Measurements from ENCODE around the gene WDPCP. TPM values are rescaled to one million over a fixed set of nuclear protein-coding genes. Genes with fewer than 3 reads are reported as not detected.
"Not testable (repeated sequence)": the region's sequence is repeated elsewhere in the genome, so short reads cannot be mapped to it uniquely, and the experiment has no call there.

WDPCP gene
- total RNA-seq, 4 donors from 2014 or later: 7.8 to 23.7 (median 10.7) TPM

DNA sequence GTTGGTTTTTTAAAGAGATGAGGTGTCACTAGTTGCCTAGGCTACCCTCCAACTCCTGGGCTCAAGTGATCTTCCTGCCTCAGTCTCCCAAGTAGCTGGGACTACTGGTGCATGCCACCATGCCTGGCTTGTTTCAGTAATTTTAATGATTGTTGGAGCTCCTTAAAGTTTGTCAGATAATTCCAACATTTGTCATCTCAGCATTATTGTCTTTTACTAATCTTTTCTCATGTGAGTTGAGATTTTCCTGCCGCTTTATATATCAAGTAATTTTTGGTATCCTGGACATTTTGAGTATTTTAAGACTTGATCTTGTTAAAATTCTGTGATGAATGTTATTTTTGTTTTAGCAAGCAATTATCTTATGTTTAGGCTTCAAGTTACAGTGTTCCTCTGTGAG, 429.0 kb downstream of the WDPCP start:
- TF ChIP-seq EP300 (IDR thresholded peaks at IDR 0.05): no peak
- TF ChIP-seq, protein P1, sequence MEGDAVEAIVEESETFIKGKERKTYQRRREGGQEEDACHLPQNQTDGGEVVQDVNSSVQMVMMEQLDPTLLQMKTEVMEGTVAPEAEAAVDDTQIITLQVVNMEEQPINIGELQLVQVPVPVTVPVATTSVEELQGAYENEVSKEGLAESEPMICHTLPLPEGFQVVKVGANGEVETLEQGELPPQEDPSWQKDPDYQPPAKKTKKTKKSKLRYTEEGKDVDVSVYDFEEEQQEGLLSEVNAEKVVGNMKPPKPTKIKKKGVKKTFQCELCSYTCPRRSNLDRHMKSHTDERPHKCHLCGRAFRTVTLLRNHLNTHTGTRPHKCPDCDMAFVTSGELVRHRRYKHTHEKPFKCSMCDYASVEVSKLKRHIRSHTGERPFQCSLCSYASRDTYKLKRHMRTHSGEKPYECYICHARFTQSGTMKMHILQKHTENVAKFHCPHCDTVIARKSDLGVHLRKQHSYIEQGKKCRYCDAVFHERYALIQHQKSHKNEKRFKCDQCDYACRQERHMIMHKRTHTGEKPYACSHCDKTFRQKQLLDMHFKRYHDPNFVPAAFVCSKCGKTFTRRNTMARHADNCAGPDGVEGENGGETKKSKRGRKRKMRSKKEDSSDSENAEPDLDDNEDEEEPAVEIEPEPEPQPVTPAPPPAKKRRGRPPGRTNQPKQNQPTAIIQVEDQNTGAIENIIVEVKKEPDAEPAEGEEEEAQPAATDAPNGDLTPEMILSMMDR (IDR thresholded peaks at IDR 0.05): no peak
- TF ChIP-seq POLR2A (IDR thresholded peaks at IDR 0.05; ENCODE audit: low read depth): no peak
- Histone ChIP-seq H3K27me3 (no peaks in the 10 kb centered on the region), H3K27ac (replicated peaks in 1 of 4) (no peak overlapping the region), H3K4me1 (no peaks in the 10 kb centered on the region), H3K9me3 (peaks cover 0 to 1% (median 0%) of the 10 kb centered on the region in 4 donors), H3K36me3 (no peaks in the 10 kb centered on the region), H3K4me3 (no peak overlapping the region)
- intact Hi-C loops (cut with DNase I): no loop called here
- no peak for DNase-seq (ENCODE audit: extremely low spot score)
- WGBS: 97% methylated on average over 1 of the region's 1 CpG

GRCh38 chr2:63136683-63137082, 451.6 kb downstream of the WDPCP start:
- H3K27ac ChIP-seq (replicated peaks in 1 of 4); H3K4me3 ChIP-seq; DNase-seq (ENCODE audit: extremely low spot score); H3K27me3 ChIP-seq; H3K4me1 ChIP-seq; H3K36me3 ChIP-seq; intact Hi-C loops (cut with DNase I): not testable (repeated sequence)
- peaks cover 0 to 49% (median 22%) of the 10 kb centered on the region in 4 donors for H3K9me3 ChIP-seq

DNA sequence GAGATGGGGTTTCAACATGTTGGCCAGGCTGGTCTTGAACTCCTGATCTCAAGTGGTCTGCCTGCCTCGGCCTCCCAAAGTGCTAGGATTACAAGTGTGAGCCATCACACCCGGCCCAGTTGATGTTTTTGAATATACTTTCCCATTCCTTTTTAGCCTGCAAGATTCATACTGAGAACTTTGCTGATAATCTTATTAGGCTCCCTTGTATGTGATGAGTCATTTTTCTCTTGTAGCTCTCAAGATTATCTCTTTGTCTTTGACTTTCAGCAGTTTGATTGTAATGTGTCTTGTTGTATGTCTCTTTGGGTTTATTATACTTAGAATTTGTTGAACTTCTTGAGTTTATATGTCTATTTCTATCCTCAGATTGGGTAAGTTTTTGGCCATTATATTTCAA, 456.3 kb downstream of the WDPCP start:
- Histone ChIP-seq H3K4me1 (no peaks in the 10 kb centered on the region), H3K36me3 (no peaks in the 10 kb centered on the region), H3K9me3 (peaks cover 0 to 24% (median 11%) of the 10 kb centered on the region in 4 donors), H3K4me3 (no peak overlapping the region), H3K27ac (replicated peaks in 1 of 4) (no peak overlapping the region), H3K27me3 (no peaks in the 10 kb centered on the region)
- intact Hi-C loops (cut with DNase I): no loop called here
- 97% methylated on average over 2 of the region's 2 CpGs for WGBS
- DNase-seq (ENCODE audit: extremely low spot score): no peak
- no peak for TF ChIP-seq POLR2AphosphoS5 (IDR thresholded peaks at IDR 0.05)
- TF ChIP-seq, protein P1 (IDR thresholded peaks at IDR 0.05): no peak
- no peak for TF ChIP-seq POLR2A (IDR thresholded peaks at IDR 0.05; ENCODE audit: low read depth)
- TF ChIP-seq EP300 (IDR thresholded peaks at IDR 0.05): no peak

DNA sequence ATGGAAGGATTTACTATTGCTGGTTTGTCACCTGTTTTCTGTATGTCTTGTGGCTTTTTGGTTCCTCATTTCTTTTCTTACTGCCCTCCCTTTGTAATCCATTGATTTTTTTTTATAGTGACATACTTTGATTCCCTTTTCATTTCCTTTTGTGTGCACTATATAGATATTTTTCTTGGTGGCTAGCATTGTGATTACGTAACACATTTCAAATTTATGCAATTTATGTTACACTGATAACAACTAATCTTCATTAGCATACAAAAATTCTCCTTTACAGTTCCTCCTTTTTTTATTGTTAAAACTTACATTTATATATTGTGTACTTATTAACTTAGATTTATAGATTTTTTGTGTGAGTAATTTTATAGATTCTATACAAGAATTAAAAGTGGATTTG, 457.1 kb downstream of the WDPCP start:
- peaks cover 0 to 19% (median 6%) of the 10 kb centered on the region in 4 donors for H3K9me3 ChIP-seq
- no peaks in the 10 kb centered on the region for H3K4me1 ChIP-seq
- DNase-seq (ENCODE audit: extremely low spot score): no peak
- no peaks in the 10 kb centered on the region for H3K27me3 ChIP-seq
- H3K36me3 ChIP-seq: no peaks in the 10 kb centered on the region
- no peak overlapping the region for H3K4me3 ChIP-seq
- 92% methylated on average over 1 of the region's 1 CpG for WGBS
- H3K27ac ChIP-seq (replicated peaks in 1 of 4): no peak overlapping the region
- intact Hi-C loops (cut with DNase I): no loop called here
- TF ChIP-seq, protein P1 (IDR thresholded peaks at IDR 0.05): no peak
- no peak for TF ChIP-seq POLR2A (IDR thresholded peaks at IDR 0.05; ENCODE audit: low read depth)
- TF ChIP-seq EP300 (IDR thresholded peaks at IDR 0.05): no peak

DNA sequence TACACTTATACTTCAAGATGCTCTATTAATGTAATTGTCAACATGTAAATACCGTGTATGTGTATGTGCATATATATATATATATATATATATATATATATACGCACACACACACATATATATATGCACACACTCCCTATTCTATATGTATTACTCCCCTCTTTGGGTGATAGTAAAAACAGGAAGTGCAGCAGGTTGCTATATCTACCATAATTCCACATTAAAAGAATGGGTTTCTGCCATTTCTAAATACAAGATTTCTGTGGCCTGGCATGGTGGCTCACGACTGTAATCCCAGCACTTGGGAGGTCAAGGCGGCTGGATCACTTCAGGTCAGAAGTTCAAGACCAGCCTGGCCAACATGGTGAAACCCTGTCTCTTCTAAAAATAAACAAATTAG, 460.7 kb downstream of the WDPCP start:
- WGBS: 93% methylated on average over 4 of the region's 4 CpGs
- Histone ChIP-seq H3K9me3 (peaks cover 0 to 12% (median 4%) of the 10 kb centered on the region in 4 donors), H3K36me3 (no peaks in the 10 kb centered on the region), H3K27me3 (no peaks in the 10 kb centered on the region), H3K27ac (replicated peaks in 1 of 4) (no peak overlapping the region), H3K4me1 (no peaks in the 10 kb centered on the region), H3K4me3 (no peak overlapping the region)
- intact Hi-C loops (cut with DNase I): no loop called here
- no peak for DNase-seq (ENCODE audit: extremely low spot score)
- TF ChIP-seq POLR2AphosphoS5 (IDR thresholded peaks at IDR 0.05) (no peak), POLR2A (IDR thresholded peaks at IDR 0.05; ENCODE audit: low read depth) (no peak), EP300 (IDR thresholded peaks at IDR 0.05) (no peak)
- TF ChIP-seq, protein P1 (IDR thresholded peaks at IDR 0.05): no peak

Measured in esophagus muscularis mucosa (tissue), 4 donors.